Fibroblast of the conjunctiva (primary cell): Measurements from ENCODE around the gene ZC3H12C.
A peak's percentile ranks its signal among the peaks of the same experiment; 100 is the strongest.
"Not testable (repeated sequence)": the region's sequence is repeated elsewhere in the genome, so short reads cannot be mapped to it uniquely, and the experiment has no call there.

Experiments
- DNase-seq: peaks from one replicate; pipeline ENCODE4 v3.0.0-alpha.2; 2010; ENCODE audit warnings: low read depth

The ZC3H12C gene

DNA sequence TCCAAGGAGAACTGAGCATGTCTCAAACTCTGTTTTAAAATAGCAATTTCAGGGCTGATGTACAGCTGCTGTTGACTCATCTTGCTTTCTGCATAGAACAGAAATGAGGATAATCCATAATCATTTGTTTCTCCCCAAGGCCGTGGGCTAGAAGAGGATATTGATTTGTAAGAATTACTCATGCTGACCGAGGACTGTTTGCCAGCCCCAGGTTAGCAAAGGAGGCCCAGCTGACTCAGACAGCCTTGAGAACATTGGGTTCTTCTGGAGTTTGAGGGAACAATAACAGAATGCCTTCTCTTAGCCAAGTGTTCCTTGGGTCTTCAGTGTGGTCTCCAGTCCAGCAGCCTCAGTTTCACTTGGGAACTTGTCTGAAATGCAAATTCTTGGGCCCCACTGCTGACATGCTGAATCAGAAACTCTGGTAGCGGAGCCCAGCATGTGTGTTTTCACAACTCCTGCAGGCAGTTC, 92.0 kb downstream of the ZC3H12C start:
- peak; percentile 93 for DNase-seq

DNA sequence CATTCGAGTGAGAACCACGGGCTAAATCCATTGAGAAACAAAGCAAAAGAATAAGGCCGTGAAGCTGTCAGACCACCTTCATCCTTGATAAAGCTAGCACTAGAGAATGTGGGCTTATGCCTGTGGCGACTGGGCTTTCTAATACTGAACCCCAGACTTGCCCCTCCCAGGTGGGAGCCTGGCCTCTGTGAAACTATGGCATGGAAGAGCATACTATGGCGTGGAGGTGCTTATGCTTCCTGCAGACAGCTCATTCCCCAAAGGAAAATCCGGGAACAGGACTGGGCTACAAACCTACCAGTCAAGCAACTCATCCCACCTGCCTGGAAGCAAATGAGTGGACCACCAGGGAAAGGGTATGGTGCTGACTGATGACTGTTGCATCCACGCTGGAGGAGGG, 92.4 kb downstream of the ZC3H12C start:
- DNase-seq = no peak

DNA sequence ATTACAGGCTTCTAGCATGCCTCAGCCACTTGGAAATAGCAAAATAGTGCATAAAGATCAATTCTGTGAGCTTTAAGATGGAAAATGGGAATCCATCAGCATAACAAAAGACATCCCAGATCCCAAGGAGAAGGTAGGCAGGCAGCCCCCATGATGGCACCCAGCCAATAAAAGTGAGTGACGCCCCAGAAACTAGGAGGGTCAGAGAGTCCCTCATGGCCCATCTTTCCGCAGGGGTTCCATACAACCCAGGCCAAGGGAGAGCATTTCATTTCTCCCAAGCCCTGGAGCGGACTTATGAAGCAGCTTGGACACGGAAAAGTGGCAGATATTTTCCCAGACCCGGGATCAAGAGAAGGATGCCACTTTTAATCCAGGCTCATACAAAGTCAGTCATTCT, 93.3 kb downstream of the ZC3H12C start:
- no peak for DNase-seq

DNA sequence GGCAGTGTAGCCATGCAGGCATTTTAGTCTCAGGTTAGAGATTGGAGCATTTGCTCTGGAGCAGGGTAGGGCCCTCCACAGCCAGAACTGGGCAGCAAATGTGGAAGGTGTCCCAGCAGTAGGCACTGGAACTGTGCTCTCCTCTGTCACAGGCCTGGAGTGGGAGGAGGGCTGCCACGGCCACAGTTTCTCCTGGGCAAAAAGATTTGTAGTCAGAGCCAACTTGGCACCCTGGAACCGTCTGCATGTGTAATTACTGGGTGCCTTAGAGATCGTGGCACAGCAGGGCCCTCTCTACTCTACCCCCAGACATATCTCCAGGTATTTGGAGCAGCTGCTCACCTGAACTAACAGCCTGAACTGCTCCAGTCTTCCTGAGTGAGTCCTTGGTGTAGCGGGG, 93.7 kb downstream of the ZC3H12C start:
- DNase-seq = no peak

DNA sequence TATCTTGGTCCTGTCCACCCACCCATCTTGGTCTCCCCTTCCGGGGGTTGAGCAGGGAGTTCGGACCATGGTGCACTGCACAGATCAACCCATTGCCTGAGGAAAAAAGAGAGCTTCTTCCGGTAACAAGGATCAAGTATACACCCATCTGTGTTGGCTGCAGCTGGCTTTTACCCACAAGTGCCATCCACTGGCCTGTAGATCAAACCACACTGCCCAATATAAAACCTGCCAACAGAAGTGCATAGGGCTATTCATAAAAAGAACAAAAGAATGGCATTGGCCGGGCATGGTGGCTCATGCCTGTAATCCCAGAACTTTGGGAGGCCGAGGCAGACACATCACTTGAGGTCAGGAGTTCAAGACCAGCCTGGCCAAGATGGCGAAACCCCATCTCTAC, 94.5 kb downstream of the ZC3H12C start:
- no peak for DNase-seq

DNA sequence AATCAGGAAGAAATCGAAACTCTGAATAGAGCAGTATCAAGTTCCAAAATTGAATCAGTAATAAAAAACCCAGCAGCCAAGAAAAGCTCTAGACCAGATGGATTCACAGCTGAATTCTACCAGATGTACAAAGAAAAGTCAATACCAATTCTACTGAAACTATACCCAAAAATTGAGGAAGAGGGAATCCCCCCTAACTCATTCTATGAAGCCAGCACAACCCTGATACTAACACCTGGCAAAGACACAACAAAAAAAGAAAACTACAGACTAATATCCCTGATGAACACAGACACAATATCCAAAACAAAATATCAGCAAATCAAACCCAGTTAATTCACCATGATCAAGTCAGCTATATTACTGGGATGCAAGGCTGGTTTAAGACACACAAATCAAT, 97.7 kb downstream of the ZC3H12C start:
- DNase-seq = no peak

DNA sequence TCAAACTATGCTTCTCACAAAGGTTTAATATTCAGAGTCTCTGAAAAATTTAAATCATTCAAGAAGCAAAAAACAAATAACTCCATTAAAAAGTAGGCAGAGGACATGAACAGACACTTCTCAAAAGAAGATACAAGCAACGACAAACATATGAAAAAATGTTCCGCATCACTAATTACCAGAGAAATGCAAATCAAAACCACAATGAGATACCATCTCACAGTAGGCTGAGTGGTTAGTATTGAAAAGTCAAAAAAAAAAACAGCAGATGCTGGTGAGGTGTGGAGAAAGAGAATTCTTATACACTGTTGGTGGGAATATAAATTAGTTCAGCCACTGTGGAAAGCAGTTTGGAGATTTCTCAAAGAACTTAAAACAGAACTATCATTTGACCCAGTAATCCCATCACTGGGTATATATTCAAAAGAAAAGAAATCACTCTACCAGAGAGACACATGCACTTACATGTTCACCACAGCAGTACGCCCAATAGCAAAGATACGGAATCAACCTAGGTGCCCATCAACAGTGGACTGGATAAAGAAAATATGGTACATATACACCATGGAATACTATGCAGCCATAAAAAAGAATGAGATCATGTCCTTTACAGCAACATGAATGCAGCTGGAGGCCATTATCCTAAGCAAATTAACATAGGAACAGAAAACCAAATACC, 99.6 kb downstream of the ZC3H12C start:
- DNase-seq = not testable (repeated sequence)

DNA sequence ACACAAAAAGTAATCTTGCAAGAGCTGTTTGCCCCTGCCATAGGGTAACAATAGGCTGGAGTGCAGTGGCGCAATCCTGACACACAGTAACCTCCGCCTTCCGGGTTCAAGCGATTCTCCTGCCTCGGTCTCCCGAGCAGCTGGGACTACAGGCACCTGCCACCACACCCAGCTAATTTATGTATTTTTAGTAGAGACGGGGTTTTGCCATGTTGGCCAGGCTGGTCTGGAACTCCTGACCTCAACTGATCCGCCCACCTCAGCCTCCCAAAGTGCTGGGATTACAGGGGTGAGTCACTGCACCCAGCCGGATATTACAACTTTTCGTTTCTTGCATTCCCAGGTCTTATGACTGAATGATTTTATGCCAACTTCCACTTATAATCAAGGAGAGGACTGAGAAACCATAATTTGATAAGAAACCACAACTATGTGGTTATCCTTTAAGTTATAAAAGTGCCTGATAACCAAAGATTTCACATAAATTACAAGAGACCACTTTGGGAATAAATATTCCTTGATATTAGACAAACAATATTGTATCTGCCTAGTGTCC, 101.1 kb downstream of the ZC3H12C start:
- DNase-seq = peak; percentile 57

DNA sequence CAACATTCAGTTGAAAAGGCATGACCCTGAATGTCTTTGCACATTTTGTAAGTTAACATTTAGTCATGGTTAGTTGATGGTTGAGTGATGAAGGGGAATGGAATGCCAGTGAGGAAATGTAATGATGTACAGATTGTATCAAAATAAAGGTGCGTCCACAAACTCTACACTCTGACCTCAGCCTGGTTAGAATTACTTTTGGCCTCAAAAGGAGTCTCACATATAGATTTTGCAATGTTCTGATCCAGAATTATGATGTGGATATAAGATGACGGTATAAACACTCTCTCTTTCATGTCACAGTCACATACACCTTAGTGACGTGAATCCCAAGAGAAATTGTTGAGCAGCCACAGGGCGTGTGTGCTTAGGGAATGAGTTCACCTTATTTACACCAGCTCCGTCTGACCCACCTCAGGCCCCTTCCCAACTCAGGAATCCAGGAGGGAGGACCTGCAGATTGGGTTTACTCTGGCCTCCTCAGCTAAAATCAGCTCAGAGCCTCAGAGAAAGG, 103.1 kb downstream of the ZC3H12C start:
- DNase-seq = peak; percentile 78

DNA sequence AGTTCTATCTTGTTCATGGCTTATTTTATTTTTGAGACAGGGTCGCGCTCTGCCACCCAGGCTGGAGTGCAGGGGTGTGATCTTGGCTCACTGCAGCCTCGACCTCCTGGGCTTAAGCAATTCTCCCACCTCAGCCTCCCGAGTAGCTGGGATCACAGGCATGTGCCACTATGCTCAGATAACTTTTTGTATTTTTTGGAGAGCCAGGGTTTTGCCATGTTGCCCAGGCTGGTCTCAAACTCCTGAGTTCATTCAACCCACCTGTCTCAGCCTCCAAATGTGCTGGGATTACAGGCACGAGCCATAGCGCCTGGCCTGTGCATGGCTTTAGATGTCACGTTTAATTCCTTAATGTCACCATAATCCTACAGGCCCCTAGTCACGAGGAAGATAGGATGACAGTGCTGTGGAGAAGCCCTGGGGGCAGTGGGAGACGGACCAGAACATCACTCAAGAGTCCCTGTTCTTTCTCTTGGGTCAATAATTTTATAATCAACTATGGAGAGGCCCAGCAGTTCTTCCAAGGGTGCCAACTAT, 103.8 kb downstream of the ZC3H12C start:
- DNase-seq = no peak

DNA sequence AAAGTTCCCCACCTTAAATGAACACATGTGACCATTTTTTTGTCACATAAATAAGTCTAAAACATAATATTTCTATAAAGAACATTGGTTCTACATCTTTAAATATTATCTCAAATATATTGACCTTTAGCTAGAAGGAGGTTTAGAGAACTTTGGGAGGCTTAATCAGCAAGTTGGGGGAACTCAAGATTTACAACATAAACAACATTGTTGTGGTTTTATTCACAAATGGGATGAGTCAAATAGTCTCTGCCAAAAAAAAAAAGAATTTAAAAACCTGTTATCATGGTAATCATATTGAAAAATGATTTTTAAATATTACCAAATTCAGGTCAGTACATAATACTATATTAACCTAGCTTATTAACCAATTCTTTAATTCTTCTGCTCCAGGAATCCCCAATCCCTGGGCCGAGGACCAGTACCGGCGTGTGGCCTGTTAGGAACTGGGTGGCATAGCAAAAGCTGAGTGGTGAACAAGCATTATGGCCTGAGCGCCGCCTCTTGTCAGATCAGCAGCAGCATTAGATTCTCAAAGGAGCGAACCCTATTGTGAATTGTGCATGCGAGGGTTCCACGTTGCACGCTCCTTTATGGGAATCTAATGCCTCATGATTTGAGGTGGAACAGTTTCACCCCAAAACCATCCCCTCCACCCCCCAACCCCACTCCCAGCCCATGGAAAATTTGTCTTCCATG, 105.0 kb downstream of the ZC3H12C start:
- DNase-seq = no peak

DNA sequence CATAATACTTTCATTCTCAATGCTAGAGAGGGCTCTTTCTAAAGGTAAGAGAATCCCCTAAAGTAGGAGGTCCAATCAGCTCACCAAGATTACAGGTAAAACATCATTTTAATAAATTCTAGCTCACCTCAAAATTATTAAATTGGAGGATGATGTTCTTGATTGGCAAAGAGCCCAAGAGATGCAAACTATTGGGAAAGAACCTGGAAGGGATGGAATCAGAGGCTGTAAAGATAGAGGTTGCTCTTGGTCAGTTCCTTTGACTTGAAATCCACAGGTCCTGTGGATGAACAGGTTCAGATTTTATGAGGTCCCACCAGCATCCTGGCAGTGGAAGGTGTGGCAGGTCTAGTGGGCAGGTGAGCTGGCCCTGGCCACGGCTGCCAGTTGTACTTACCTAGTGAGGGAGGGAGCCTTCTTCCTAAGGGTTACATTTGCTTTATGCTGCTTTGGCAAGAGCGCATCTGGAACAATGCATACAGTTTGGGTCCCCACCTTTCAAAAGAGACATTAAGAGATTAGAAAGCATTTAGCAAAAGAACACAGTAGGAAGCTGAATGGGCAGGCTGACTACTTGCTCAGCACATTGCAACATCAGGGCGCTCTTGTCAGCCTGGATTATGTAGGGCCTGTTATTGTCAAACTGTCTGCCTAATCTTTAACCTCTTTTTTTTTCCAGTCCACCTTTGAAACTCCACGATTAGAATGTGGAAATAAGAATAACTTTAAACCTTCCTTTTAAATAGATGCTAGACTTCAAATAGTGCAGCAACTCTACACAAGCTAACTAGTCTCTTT, 106.2 kb downstream of the ZC3H12C start:
- DNase-seq = no peak

DNA sequence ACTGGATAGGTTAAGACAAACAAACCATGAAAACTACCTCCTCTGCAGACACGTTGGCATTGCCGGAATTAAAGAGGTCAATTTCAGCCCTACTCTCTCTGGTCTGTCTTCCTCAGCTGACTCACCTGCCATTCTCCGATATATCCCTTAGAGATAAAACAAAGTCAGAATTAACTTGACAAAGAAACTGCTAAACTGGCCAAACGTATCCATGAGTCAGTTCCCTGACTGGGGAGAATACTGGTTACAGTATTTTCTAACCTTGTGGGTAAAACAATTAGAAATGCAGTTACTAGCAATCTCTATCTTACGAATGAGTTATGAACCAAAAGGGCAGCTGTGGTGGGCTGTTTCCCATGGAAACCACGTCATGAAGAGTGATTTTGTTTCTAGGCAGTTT, 107.0 kb downstream of the ZC3H12C start:
- no peak for DNase-seq

DNA sequence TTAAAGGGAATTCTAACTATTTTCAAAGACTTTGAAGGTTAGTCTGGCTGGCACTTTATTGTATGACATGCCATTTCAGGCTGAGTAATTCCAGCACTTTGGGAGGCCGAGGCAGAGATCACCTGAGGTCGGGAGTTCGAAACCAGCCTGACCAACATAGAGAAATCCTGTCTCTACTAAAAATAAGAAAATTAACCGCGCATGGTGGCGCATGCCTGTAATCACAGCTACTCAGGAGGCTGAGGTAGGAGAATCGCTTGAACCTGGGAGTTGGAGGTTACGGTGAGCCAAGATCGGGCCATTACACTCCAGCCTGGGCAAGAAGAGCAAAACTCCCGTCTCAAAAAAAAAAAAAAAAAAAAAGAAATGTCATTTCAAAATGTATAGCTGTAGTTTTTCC, 107.6 kb downstream of the ZC3H12C start:
- DNase-seq = no peak

DNA sequence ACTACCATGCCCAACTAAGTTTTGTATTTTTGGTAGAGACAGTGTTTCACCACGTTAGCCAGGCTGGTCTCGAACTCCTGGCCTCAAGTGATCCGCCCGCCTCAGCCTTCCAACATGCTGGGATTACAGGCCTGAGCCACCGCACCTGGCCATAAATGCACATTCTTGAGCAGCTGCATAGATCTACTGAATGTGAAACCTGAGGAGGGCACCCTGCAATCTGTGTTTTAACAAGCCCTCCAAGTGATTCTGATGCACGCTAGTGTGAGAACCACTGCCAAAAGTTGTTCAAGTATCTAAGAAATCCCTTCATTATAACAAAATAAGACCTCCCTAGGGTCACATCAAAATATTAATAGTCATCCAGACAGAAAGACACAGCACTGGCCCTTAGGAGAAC, 113.9 kb downstream of the ZC3H12C start:
- DNase-seq = no peak

DNA sequence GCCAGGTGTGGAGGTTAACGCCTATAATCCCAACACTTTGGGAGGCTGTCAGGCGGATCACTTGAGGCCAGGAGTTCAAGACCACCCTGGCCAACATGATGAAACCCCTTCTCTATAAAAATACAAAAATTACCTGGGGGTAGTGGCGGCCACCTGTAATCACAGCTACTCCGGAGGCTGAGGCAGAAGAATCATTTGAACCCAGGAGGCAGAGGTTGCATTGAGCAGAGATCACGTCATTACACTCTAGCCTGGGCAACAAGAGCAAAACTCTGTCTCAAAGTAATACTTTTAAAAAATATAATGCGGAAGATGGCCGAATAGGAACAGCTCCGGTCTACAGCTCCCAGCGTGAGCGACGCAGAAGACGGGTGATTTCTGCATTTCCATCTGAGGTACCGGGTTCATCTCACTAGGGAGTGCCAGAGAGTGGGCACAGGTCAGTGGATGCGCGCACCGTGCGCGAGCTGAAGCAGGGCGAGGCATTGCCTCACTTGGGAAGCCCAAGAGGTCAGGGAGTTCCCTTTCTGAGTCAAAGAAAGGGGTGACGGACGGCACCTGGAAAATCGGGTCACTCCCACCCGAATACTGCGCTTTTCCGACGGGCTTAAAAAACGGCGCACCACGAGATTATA, 115.6 kb downstream of the ZC3H12C start:
- not testable (repeated sequence) for DNase-seq

DNA sequence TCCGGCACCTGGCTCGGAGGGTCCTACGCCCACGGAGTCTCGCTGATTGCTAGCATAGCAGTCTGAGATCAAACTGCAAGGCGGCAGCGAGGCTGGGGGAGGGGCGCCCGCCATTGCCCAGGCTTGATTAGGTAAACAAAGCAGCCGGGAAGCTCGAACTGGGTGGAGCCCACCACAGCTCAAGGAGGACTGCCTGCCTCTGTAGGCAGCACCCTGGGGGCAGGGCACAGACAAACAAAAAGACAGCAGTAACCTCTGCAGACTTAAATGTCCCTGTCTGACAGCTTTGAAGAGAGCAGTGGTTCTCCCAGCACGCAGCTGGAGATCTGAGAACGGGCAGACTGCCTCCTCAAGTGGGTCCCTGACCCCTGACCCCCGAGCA, 116.1 kb downstream of the ZC3H12C start:
- not testable (repeated sequence) for DNase-seq

DNA sequence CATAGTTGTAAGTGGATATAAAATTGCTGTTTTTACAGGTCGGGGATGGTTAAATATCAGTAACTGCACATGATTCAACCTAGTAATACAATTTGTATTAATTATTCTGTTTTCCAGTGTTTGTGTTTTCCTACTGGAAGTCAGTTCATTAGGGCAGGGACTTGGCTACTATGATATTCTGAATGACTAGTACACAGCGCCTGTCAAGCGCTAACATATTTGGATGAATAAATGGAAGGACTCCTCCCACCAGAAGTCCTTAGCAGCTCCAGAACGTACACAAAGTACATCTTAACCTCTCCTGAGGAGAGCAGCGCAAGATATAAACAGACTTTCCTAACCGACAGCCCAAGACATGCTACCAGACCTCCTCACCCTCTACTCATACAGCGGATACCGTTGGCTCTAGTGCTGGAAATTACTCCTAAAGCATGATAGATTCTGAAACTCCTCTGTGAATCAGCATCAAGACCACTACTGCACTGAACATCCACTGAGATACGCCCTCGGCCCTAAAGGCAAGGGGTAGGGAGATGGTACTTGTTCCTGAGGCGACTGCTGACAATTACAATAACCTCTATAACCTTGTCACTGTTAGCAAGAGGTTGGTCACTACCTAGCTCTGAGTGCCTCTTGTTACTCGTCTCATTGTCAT, 124.2 kb downstream of the ZC3H12C start:
- DNase-seq = no peak

DNA sequence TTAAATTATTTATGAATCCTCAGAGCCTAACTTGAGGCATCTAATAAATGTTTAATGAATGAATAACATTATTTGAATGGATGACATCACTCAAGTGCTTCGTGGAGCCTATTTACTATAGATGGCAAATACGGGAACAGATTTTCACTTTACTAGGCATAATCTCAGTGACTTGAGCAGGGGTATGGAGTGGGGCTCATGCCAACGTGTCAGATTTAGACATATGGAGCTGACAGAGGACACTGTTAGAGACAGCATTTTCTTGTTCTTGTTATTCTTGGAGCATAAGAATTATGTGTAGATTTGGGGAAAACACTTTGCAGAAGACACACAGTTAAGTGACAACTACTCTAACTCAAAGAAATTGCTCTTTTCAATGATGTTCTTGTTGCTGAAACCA, 124.7 kb downstream of the ZC3H12C start:
- no peak for DNase-seq

DNA sequence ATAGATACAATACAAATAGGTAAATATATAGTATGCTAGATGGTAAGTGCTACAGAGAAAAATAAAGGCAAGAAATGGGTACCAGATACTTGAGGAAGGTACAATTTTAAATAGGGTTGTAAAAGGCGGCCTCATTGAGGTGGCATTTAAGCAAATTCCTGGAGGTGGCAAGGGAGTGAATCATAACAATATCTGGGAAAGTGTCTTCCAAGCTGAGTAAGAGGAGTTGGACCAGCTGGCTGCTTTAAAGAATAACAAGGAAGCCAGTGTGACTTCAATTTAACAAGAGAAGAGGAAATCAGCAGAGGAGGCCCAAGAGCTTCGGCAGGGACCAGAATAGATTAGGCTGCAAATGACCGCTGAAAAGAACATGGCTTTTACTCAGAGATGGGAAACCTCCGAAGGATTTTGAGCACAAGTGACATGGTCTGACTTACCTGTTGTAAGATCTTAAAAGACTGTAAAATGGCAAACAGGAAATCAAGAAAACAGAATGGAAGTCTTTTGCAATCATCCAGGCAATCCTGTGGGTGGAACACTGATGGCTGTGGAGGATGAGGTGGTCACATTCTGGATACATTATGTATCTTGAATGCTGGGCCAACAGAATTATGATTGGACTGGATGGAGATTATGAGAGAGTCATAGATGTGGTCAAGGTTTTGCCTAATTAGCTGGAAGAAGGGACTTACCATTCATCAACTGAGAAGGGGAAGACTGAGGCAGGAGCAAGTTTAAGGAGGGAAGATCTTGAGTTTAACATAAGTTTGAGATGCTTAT, 126.0 kb downstream of the ZC3H12C start:
- no peak for DNase-seq
